A549 (cell line): Measurements from ENCODE around the gene FAM89B. TPM values are rescaled to one million over a fixed set of nuclear protein-coding genes. Genes with fewer than 3 reads are reported as not detected.

ENCODE experiments used
- ATAC-seq, 2 experiments: fragments of 200-7000 bp in 1 of 2; fragments of >200 bp in 1 of 2; cut with Nextera tagmentation in 1 of 2; cut with Tn5 transposase in 1 of 2; 3 replicates each; pipeline versions ENCODE4 v1.8.0 to v1.9.1; 2018 to 2020; ENCODE audit warnings: mild to moderate bottlenecking in 1 of 2, moderate library complexity in 1 of 2
- CTCF ChIA-PET: fragments of 300-600 bp; sonication (Branson Sonifier 250); formaldehyde crosslinking; extraction: SDS; loops from one replicate; lab custom pipeline; 2021; ENCODE audit warnings: antibody characterized with exemption, inconsistent platforms; lab: Yijun Ruan, JAX
- POLR2A ChIA-PET: fragments of 350-600 bp; formaldehyde crosslinking; extraction: SDS; loops from one replicate; lab custom pipeline; 2021; ENCODE audit warnings: antibody characterized with exemption, inconsistent platforms; lab: Yijun Ruan, JAX
- DNase-seq, 2 experiments: peaks; one replicate each; pipeline versions ENCODE4 v3.0.0 to v3.0.0-alpha.2; 2011 to 2016; ENCODE audit warnings: low read depth in 1 of 2, low spot score in 1 of 2
- FAIRE-seq: peaks from 2 replicates; lab custom pipeline; 2011; peaks lifted over from hg19 to GRCh38; lab: Jason Lieb, UNC
- H3K27ac ChIP-seq, 2 experiments: fragments of >200 bp; sonication (Bioruptor Twin); formaldehyde crosslinking; 3 replicates each; pipeline ENCODE4 v1.5.1; 2016 to 2017
- H3K4me1 ChIP-seq: fragments of >200 bp; sonication (Bioruptor Twin); formaldehyde crosslinking; 3 replicates; pipeline ENCODE4 v1.6.1; 2016
- H3K4me2 ChIP-seq: fragments of >200 bp; sonication (Bioruptor Twin); formaldehyde crosslinking; 3 replicates; pipeline ENCODE4 v1.6.1; 2016
- H3K4me3 ChIP-seq: fragments of >200 bp; sonication (Bioruptor Twin); formaldehyde crosslinking; 3 replicates; pipeline ENCODE4 v1.5.1; 2016
- H3K9me3 ChIP-seq: fragments of >200 bp; sonication (Bioruptor Twin); formaldehyde crosslinking; 3 replicates; pipeline ENCODE4 v1.6.1; 2016
- BCL3 ChIP-seq: fragments of >200 bp; sonication (Bioruptor Twin); formaldehyde crosslinking; IDR thresholded peaks from 3 replicates; pipeline ENCODE4 v1.6.1; 2016
- BHLHE40 ChIP-seq: IDR thresholded peaks from 2 replicates; pipeline ENCODE4 v1.6.1; 2012; ENCODE audit warnings: low read depth, low read length, inconsistent platforms
- CEBPB ChIP-seq, 2 experiments: fragments of >200 bp in 1 of 2; sonication (Bioruptor Twin) in 1 of 2; formaldehyde crosslinking in 1 of 2; IDR thresholded peaks; 2 replicates each; pipeline ENCODE4 v1.6.1; 2012 to 2016
- CHD4 ChIP-seq: fragments of 200-600 bp; sonication (generic); IDR thresholded peaks from 2 replicates; pipeline ENCODE4 v1.6.1; 2016; ENCODE audit warnings: antibody characterized with exemption, mild to moderate bottlenecking, borderline replicate concordance
- E2F6 ChIP-seq: IDR thresholded peaks from 2 replicates; pipeline ENCODE4 v1.6.1; 2012; ENCODE audit warnings: low read depth, borderline replicate concordance
- EHMT2 ChIP-seq: fragments of 200-600 bp; sonication (generic); IDR thresholded peaks from 2 replicates; pipeline ENCODE4 v1.6.1; 2016; ENCODE audit warnings: antibody characterized with exemption, low read depth, mild to moderate bottlenecking, moderate library complexity
- FOSB ChIP-seq: fragments of 250-450 bp; sonication (Bioruptor Pico); IDR thresholded peaks from 2 replicates; pipeline ENCODE4 v1.5.0; 2020; ENCODE audit warnings: mild to moderate bottlenecking, moderate library complexity
- HDAC2 ChIP-seq: fragments of 200-600 bp; sonication (generic); IDR thresholded peaks from 2 replicates; pipeline ENCODE4 v1.6.1; 2016
- JUN ChIP-seq, 2 experiments: fragments of >200 bp; sonication (Bioruptor Twin); formaldehyde crosslinking; IDR thresholded peaks; 2 replicates in 1 of 2; 3 replicates in 1 of 2; pipeline ENCODE4 v1.6.1; 2016 to 2017
- MAZ ChIP-seq: fragments of 150-350 bp; IDR thresholded peaks from 2 replicates; pipeline ENCODE4 v1.6.1; 2014; ENCODE audit warnings: antibody characterized with exemption, low read depth, low read length, borderline replicate concordance
- MYC ChIP-seq: IDR thresholded peaks from 2 replicates; pipeline ENCODE4 v1.6.1; 2012; ENCODE audit warnings: mild to moderate bottlenecking, inconsistent platforms, low read length, improper control_type of control experiment, borderline replicate concordance
- NFE2L2 ChIP-seq: fragments of 150-350 bp; conservative IDR thresholded peaks from 2 replicates; pipeline ENCODE4 v1.6.1; 2014; ENCODE audit warnings: low read length
- NPAS2 ChIP-seq: fragments of 250-450 bp; sonication (Bioruptor Pico); IDR thresholded peaks from 2 replicates; pipeline ENCODE4 v1.8.0; 2022; ENCODE audit warnings: mild to moderate bottlenecking, moderate library complexity, borderline replicate concordance
- PHF8 ChIP-seq: fragments of 200-600 bp; sonication (generic); IDR thresholded peaks from 2 replicates; pipeline ENCODE4 v1.6.1; 2016; ENCODE audit warnings: low read depth, mild to moderate bottlenecking, antibody characterized with exemption, moderate library complexity, borderline replicate concordance
- POLR2AphosphoS2 ChIP-seq: conservative IDR thresholded peaks from 2 replicates; pipeline ENCODE4 v1.6.1; 2012; ENCODE audit warnings: low read length, improper control_type of control experiment, inconsistent platforms
- RAD21 ChIP-seq, 2 experiments: fragments of >200 bp in 1 of 2; sonication (Bioruptor Twin) in 1 of 2; formaldehyde crosslinking in 1 of 2; IDR thresholded peaks in 1 of 2; conservative IDR thresholded peaks in 1 of 2; 2 replicates in 1 of 2; 3 replicates in 1 of 2; pipeline ENCODE4 v1.6.1; 2012 to 2018; ENCODE audit warnings: inconsistent platforms in 1 of 2
- RCOR1 ChIP-seq: fragments of 150-350 bp; IDR thresholded peaks from 2 replicates; pipeline ENCODE4 v1.6.1; 2014; ENCODE audit warnings: antibody characterized with exemption, low read length, low read depth
- SREBF2 ChIP-seq: fragments of 450-650 bp; IDR thresholded peaks from 2 replicates; pipeline ENCODE4 v1.6.1; 2014; ENCODE audit warnings: mild to moderate bottlenecking, moderate library complexity
- TP53 ChIP-seq: fragments of 250-450 bp; sonication (Bioruptor Pico); IDR thresholded peaks from 2 replicates; pipeline ENCODE4 v1.5.0; 2021; ENCODE audit warnings: mild to moderate bottlenecking, moderate library complexity
- ZC3H11A ChIP-seq: fragments of 450-650 bp; IDR thresholded peaks from 2 replicates; pipeline ENCODE4 v1.6.1; 2014; ENCODE audit warnings: antibody characterized with exemption, mild to moderate bottlenecking
- ZFP36 ChIP-seq: fragments of 450-650 bp; IDR thresholded peaks from 2 replicates; pipeline ENCODE4 v1.6.1; 2014; ENCODE audit warnings: borderline replicate concordance; ENCODE audit not compliant: partially characterized antibody
- ZNF302 ChIP-seq: fragments of 250-450 bp; sonication (Bioruptor Pico); IDR thresholded peaks from 2 replicates; pipeline ENCODE4 v1.9.0; 2021; ENCODE audit warnings: inconsistent platforms, mild to moderate bottlenecking, moderate library complexity
- ZSCAN20 ChIP-seq: fragments of 250-450 bp; sonication (Bioruptor Pico); IDR thresholded peaks from 2 replicates; pipeline ENCODE4 v1.8.0; 2022; ENCODE audit warnings: mild to moderate bottlenecking, moderate library complexity
- WGBS: methylation state at CpG from one replicate; pipeline ENCODE4 v1.1.6; 2017; ENCODE audit errors: missing lambda C conversion rate; 5-methylcytosine and 5-hydroxymethylcytosine counted together
- polyA plus RNA-seq, 4 experiments: library from polyadenylated mRNA; depleted of rRNA in 3 of 4; stranded (reverse); fragments of >200 nt; fragmentation: RNase III in 1 of 4; extraction: RNeasy Plus Mini Kit Qiagen cat#74134 plus additional on column Dnase treatment in 1 of 4; gene quantifications; 2 replicates in 3 of 4; 3 replicates in 1 of 4; pipeline ENCODE4 v1.2.3, GENCODE V29; 2011 to 2017
- TF ChIP-seq, protein P1 (sequence below): fragments of >200 bp; sonication (Bioruptor Twin); formaldehyde crosslinking; IDR thresholded peaks from 2 replicates; pipeline ENCODE4 v1.6.1; 2016
- TF ChIP-seq, protein P2 (sequence below): fragments of 250-450 bp; sonication (Bioruptor Pico); IDR thresholded peaks from 2 replicates; pipeline ENCODE4 v1.5.0; 2021; ENCODE audit warnings: mild to moderate bottlenecking, moderate library complexity, borderline replicate concordance

Gene FAM89B
- polyA plus RNA-seq, 2 of the 4 experiments (the other 2 are of a cell fraction) = 13.5 to 23.9 TPM

GRCh38 chr11:65621460-65621859 lies 49.1 kb downstream of the FAM89B start:
- WGBS = 95% methylated on average over 14 of the region's 14 CpGs
- ATAC-seq = no peak
- ChIA-PET CTCF (interaction anchor here (1.1 to 1.5 kb wide), 4 partner anchors 17 to 423 kb away, joined by 3 to 5 read pairs (median 4); partner anchors contain the start of gene SIPA1), POLR2A (no interaction called here)
- DNase-seq = no peak
- Histone ChIP-seq H3K4me2 (no peak overlapping the region), H3K27ac (no peak overlapping the region), H3K4me3 (no peak overlapping the region), H3K4me1 (peaks cover 10% of the 10 kb centered on the region; the same call in 1 of the 3 replicates), H3K9me3 (no peaks in the 10 kb centered on the region)
- TF ChIP-seq NFE2L2 (no peak), ZSCAN20 (CRISPR knock-in tag) (no peak), CHD4 (no peak), NPAS2 (CRISPR knock-in tag) (no peak), E2F6 (no peak), JUN (IDR thresholded peaks at IDR 0.05) (no peak), ZFP36 (no peak), MYC (no peak), RCOR1 (no peak), POLR2AphosphoS2 (no peak)
- TF ChIP-seq, protein P1, sequence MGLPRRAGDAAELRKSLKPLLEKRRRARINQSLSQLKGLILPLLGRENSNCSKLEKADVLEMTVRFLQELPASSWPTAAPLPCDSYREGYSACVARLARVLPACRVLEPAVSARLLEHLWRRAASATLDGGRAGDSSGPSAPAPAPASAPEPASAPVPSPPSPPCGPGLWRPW = no peak
- no peak for FAIRE-seq

DNA sequence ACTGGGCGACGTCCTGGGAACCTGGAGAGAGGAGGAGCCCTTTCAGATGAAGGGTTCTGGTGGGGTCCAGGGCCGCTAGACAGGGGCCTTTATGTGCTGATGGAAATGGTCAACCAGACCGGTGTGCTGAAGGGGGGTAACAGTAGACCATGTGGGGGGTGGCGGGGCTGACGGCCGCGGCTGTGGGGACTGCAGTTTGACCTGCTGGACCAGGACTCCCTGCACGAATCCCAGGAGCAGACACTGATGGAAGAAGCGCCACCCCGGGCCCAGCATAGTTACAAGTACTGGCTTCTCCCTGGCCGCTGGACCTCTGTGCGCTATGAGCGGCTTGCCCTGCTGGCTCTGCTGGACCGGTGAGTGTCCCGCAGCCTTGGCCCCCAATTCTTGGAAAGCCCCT lies 49.7 kb downstream of the FAM89B start:
- Histone ChIP-seq H3K4me3 (no peak overlapping the region), H3K4me2 (no peak overlapping the region), H3K27ac (no peak overlapping the region), H3K4me1 (peaks cover 5% of the 10 kb centered on the region; the same call in 1 of the 3 replicates), H3K9me3 (no peaks in the 10 kb centered on the region)
- TF ChIP-seq FOSB (no peak), HDAC2 (no peak), EHMT2 (no peak), MAZ (no peak), TP53 (CRISPR knock-in tag) (no peak), SREBF2 (no peak), RAD21 (conservative IDR thresholded peaks at IDR 0.05 in 1 of 2, IDR thresholded peaks at IDR 0.05 in 1 of 2) (no peak), BCL3 (no peak), BHLHE40 (no peak), PHF8 (no peak), CEBPB (IDR thresholded peaks at IDR 0.05) (no peak), ZNF302 (CRISPR knock-in tag) (no peak), ZC3H11A (no peak)
- TF ChIP-seq, protein P2, sequence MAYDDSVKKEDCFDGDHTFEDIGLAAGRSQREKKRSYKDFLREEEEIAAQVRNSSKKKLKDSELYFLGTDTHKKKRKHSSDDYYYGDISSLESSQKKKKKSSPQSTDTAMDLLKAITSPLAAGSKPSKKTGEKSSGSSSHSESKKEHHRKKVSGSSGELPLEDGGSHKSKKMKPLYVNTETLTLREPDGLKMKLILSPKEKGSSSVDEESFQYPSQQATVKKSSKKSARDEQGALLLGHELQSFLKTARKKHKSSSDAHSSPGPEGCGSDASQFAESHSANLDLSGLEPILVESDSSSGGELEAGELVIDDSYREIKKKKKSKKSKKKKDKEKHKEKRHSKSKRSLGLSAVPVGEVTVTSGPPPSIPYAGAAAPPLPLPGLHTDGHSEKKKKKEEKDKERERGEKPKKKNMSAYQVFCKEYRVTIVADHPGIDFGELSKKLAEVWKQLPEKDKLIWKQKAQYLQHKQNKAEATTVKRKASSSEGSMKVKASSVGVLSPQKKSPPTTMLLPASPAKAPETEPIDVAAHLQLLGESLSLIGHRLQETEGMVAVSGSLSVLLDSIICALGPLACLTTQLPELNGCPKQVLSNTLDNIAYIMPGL (CRISPR knock-in tag) = no peak
- no peak for DNase-seq
- FAIRE-seq = no peak
- CTCF ChIA-PET = interaction anchor here (0.7 to 1.6 kb wide), 4 partner anchors 27 to 423 kb away, joined by 3 to 5 read pairs (median 4); no protein-coding TSS in a partner anchor
- WGBS = 91% methylated on average over 13 of the region's 16 CpGs
- POLR2A ChIA-PET = no interaction called here
- ATAC-seq = no peak
